HG02642 (cell line): ENCODE data around the gene UGT2B7.
A peak's percentile ranks its signal among the peaks of the same experiment; 100 is the strongest.

Experiments
- ATAC-seq: cut with Tn5 transposase; IDR thresholded peaks from one replicate; pipeline ENCODE4 v1.9.1; 2021; ENCODE audit warnings: mild to moderate bottlenecking; ENCODE audit not compliant: unreplicated experiment, poor library complexity

UGT2B7 gene

DNA sequence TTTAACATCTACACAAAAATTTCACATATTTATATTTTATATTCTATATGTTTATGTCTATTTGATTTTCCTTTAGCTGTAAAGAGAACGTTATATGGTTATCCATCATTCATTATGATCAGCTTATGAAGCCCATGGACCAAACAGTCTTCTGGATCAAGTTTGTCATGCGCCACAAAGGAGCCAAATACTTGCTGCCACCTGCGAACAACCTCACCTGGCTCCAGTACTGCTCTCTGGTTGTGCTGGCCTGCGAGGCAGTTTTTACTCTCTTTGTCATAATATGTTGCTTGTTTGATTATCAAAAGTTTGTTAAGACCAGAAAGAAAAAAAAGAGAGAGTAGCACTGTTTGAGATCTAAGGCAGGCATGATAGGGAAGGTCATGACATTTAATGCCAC is 38.2 kb downstream of the UGT2B7 start:
- ATAC-seq: no peak

DNA sequence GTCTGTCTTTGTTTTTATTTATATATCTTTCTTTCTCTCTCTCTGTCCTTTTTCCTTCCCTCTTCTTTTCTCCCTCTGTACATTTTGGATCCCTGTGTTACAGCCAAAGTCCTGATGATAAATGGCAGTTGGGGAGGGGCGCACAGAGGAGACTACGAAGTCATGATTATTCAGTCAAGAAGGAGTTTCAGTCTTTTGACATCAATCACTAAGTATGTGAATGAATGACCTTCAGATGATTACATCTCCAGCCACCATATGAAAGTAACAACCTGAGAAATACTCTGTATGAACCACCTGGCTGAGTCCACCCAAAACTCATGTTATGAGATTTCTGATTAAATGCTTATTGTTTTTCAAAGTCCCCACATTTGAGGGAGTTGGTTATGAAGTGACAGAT is 45.0 kb downstream of the UGT2B7 start:
- no peak for ATAC-seq

DNA sequence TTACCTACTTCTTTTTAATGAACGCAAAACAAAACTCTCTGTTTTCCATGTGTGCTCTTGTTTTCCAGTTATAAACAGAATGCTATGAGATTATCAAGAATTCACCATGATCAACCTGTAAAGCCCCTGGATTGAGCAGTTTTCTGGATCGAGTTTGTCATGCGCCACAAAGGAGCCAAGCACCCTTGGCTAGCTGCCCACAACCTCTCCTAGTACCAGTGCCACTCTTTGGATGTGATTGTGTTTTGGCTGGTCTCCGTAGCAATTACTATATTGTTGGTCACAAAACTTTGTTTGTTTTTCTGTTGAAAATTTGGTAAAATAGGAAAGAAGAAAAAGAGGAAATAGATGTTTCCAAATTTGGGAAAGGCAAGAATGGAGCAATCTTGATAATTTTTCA is 51.1 kb downstream of the UGT2B7 start:
- ATAC-seq: no peak

DNA sequence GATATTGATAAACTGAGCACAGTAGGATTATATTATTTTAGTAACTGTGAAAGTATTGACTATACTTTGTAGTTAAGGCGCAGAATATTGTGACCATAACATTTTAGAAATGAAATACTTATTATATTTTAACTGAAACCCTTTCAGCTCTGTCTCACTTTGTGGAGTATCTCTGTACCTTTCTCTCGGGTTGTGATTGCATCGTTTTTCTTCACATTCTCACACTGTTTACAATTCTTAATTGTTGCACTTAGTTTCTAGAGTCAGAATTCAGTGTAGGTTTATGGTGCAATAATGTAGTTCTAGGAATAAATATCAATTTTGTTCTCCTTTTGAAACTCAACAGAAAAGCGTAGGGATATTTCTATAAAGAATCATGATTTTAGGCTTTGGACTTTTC is 57.7 kb downstream of the UGT2B7 start:
- ATAC-seq: no peak

DNA sequence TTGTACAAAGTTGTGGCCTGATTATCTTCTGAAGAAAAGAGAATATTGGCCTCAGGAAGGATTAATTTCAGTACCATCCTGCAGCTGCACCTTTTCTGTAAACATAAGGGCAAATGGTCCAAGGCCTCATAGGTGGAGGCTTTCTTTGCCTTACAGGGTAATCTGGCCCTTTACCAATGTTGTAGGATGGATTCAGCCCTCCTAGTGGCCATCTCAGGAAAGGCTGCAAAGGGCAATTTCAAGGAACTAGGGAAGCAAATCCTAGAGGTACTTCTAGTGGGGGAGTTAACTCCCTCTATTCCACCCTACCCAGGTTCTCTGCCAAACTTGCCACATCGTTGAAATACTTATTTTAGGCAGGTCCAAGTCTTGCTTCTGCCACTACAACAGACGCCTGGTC is 60.6 kb downstream of the UGT2B7 start:
- ATAC-seq: peak; percentile 45
